HG02678 (cell line): ENCODE data around the gene IGF2BP2.
"Not testable (repeated sequence)": the region's sequence is repeated elsewhere in the genome, so short reads cannot be mapped to it uniquely, and the experiment has no call there.

Experiments used
- ATAC-seq: cut with Tn5 transposase; IDR thresholded peaks from one replicate; pipeline ENCODE4 v1.9.1; 2021; ENCODE audit warnings: mild to moderate bottlenecking, moderate library complexity; ENCODE audit not compliant: unreplicated experiment

The IGF2BP2 gene

GRCh38 chr3:185825006-185825638, at the start of gene IGF2BP2:
TSS of gene IGF2BP2 (minus strand) at chr3:185825042. CDS start at chr3:185824960, 82 bp downstream.
- peak; percentile 80 for ATAC-seq

- ATAC-seq = no peak
These were observed 49.3 kb upstream of the IGF2BP2 start for GRCh38 chr3:185874119-185874518.

GRCh38 chr3:185867650-185868049, 42.8 kb upstream of the IGF2BP2 start:
- ATAC-seq = no peak

- no peak for ATAC-seq
These were observed 42.2 kb upstream of the IGF2BP2 start for GRCh38 chr3:185866995-185867394.

- ATAC-seq = no peak
These were observed 41.7 kb upstream of the IGF2BP2 start for GRCh38 chr3:185866555-185866954.

GRCh38 chr3:185865247-185865646, 40.4 kb upstream of the IGF2BP2 start:
- ATAC-seq = no peak

- ATAC-seq = no peak
These were observed 39.9 kb upstream of the IGF2BP2 start for GRCh38 chr3:185864767-185865166.

GRCh38 chr3:185862920-185863319, 38.1 kb upstream of the IGF2BP2 start:
- no peak for ATAC-seq

GRCh38 chr3:185859294-185859972, 34.6 kb upstream of the IGF2BP2 start:
- no peak for ATAC-seq

GRCh38 chr3:185858502-185859225, 33.8 kb upstream of the IGF2BP2 start:
- ATAC-seq = no peak

- no peak for ATAC-seq
These were observed 32.4 kb upstream of the IGF2BP2 start for GRCh38 chr3:185857208-185857607.

- no peak for ATAC-seq
These were observed 31.8 kb upstream of the IGF2BP2 start for GRCh38 chr3:185856652-185857051.

GRCh38 chr3:185853771-185854170, 28.9 kb upstream of the IGF2BP2 start:
- ATAC-seq = not testable (repeated sequence)

GRCh38 chr3:185852635-185853034, 27.8 kb upstream of the IGF2BP2 start:
- no peak for ATAC-seq

- no peak for ATAC-seq
These were observed 27.1 kb upstream of the IGF2BP2 start for GRCh38 chr3:185851959-185852358.

GRCh38 chr3:185851046-185851445, 26.2 kb upstream of the IGF2BP2 start:
- ATAC-seq = no peak

- ATAC-seq = no peak
These were observed 22.7 kb upstream of the IGF2BP2 start for GRCh38 chr3:185847506-185847905.

- ATAC-seq = no peak
These were observed 21.2 kb upstream of the IGF2BP2 start for GRCh38 chr3:185846037-185846436.

- ATAC-seq = no peak
These were observed 19.2 kb upstream of the IGF2BP2 start for GRCh38 chr3:185844051-185844450.

- ATAC-seq = no peak
These were observed 18.8 kb upstream of the IGF2BP2 start for GRCh38 chr3:185843635-185844034.

- ATAC-seq = no peak
These were observed 18.3 kb upstream of the IGF2BP2 start for GRCh38 chr3:185843126-185843525.

GRCh38 chr3:185842241-185842640, 17.4 kb upstream of the IGF2BP2 start:
- no peak for ATAC-seq
